Stomach (tissue), 4 donors: ENCODE data around the gene TRMT1.

Experiments used
- CTCF ChIP-seq, 7 experiments: fragments of 450-650 bp in 4 of 7; fragments of 200-600 bp in 3 of 7; sonication (generic) in 3 of 7; IDR thresholded peaks; one replicate each; pipeline ENCODE4 v1.5.1; 2016 to 2019; ENCODE audit warnings: antibody characterized with exemption in 7 of 7, control low read depth in 2 of 7, mild to moderate bottlenecking in 1 of 7
- EP300 ChIP-seq: sonication (generic); formaldehyde crosslinking; IDR thresholded peaks from one replicate; pipeline ENCODE4 v1.6.1; 2017; ENCODE audit warnings: antibody characterized with exemption
- POLR2A ChIP-seq, 4 donors: fragments of 450-650 bp; IDR thresholded peaks; one replicate each; pipeline ENCODE4 v1.6.1; 2016; ENCODE audit warnings: antibody characterized with exemption in 4 of 4, control low read depth in 2 of 4, mild to moderate bottlenecking in 1 of 4, moderate library complexity in 1 of 4

GRCh38 chr19:13104848-13105711 lies 11.5 kb downstream of the TRMT1 start:
- TF ChIP-seq CTCF (IDR thresholded peaks at IDR 0.05): peak in 1 of 7 experiments; percentile 21
- TF ChIP-seq POLR2A (IDR thresholded peaks at IDR 0.05): no peak
- no peak for TF ChIP-seq EP300
